Keratinocyte (primary cell): ENCODE data around the gene ATP1A3.

Experiments
- CTCF ChIP-seq, 3 experiments: IDR thresholded peaks in 1 of 3; conservative IDR thresholded peaks in 1 of 3; optimal IDR thresholded peaks in 1 of 3; 2 replicates in 2 of 3; 3 replicates in 1 of 3; pipeline versions ENCODE3 to v1.5.1; 2011; ENCODE audit warnings: low read length in 3 of 3, mild to moderate bottlenecking in 3 of 3, moderate library complexity in 2 of 3, control low read depth in 1 of 3, inconsistent platforms in 1 of 3; ENCODE audit not compliant: insufficient read depth in 2 of 3; ENCODE audit errors: extremely low read depth in 1 of 3
- EZH2 ChIP-seq: IDR thresholded peaks from one replicate; pipeline ENCODE4 v1.6.1; 2012; ENCODE audit warnings: inconsistent platforms, mild to moderate bottlenecking, low read length, moderate library complexity

GRCh38 chr19:41994994-41995958, 1.2 kb upstream of the ATP1A3 start:
- TF ChIP-seq CTCF (optimal IDR thresholded peaks at IDR 0.05 in 1 of 3, IDR thresholded peaks at IDR 0.05 in 1 of 3, conservative IDR thresholded peaks at IDR 0.05 in 1 of 3; ENCODE audit: extremely low read depth in 1 of 3, insufficient read depth in 2 of 3, low read length in 3 of 3) (no peak), EZH2 (no peak)
